Islet precursor cell (in vitro differentiated cells): ENCODE data around the gene LMF1.

Experiments
- DNase-seq: peaks from one replicate; pipeline ENCODE4 v3.0.0-alpha.2; 2018

The LMF1 gene

DNA sequence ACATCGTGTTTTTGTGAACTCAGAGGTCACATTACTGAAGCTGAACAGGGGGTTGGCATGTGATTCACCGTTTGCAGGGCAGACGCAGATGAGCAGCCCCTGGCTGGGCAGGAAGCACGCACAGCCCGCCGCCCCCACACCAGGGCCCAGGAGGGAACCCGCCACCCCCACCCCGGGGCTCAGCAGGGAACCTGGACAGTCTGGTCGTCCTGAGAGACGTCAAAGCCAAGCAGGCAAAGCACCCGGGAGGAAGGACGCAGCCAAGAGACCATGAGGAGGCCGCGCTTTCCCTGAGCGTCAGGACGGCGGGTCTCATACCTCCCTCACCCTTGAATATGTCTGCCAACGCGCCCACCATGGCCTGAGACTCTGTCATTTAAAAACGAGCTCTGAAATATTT lies 60.6 kb downstream of the LMF1 start:
- DNase-seq: no peak

DNA sequence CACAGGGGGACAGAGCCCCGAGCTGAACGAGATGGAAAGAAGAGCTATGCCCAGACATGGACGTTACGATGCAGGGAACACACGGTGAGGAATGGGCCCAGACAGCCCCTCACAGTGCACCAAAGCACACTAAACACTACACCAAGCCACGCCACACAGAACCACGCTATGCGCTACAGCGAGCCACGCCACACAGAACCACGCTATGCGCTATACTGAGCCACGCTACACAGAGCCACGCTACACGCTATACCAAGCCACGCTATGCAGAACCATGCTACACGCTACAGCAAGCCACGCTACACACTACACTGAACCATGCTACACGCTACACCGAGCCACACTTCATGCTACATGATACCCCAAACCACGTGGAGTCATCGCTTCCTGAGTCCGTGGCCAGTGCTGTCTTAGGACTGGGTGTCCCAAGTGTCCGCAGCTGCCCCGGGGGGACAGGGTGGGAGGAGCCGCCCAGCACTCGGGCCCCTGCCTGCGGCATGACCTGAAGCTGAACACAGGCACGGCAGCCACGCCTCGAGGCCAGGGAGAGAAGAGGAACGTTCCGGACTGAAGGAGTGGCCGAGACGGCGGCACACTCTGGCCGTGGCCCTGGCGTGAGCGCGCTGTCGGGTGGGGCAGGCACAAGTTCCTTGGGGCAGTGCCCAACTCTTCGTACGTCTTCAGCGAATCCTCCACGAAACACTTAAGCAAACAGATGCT lies 61.3 kb downstream of the LMF1 start:
- no peak for DNase-seq

DNA sequence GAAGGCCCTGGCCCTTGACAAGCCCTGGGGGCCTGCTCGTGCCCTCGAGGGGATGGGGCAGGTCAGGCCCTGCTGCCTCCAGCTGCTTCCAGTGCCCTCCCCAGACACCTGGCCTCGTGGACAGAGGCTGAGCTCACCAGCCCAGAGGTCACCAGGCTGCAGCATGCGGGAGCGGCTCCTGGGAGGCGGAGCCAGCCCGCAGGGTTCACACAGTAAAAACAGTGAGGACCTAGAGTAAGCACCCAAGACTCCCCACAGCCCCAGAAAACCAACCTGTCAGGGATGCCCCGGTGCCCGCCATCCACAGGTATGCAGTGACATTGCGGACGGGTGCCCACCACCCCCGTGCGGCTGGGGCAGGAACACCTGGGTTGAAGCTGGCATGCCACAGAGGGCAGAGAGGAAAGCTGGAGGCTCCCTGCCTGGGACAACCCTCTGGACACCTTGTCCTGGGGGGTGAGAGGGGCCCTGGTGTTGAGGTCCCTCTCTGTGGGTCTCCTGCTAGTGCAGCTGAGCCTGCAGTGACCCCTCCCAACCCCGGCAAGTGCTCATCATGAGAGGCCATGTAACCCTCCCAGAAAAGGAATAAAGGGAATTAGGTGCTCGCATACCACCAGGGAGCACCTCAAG lies 62.1 kb downstream of the LMF1 start:
- DNase-seq: no peak

DNA sequence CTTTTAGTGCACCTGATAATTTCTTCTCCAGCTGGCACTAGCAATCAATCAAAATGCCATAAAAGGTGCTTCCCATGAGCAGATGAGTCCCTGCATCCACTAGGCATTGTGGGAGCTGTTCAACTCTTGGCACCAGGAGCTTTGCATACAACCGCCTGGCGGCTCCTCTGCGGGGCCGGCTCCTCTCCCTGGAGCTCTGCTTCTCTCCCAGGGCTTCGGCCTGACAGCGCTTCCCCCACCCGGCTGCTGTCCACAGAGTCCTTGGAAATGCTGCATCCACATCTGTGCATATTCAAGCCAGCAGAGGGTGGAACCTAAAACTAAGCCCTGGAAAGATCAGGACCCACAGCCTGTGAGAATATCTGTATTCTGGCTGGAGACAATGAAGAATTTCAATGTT lies 62.9 kb downstream of the LMF1 start:
- no peak for DNase-seq

DNA sequence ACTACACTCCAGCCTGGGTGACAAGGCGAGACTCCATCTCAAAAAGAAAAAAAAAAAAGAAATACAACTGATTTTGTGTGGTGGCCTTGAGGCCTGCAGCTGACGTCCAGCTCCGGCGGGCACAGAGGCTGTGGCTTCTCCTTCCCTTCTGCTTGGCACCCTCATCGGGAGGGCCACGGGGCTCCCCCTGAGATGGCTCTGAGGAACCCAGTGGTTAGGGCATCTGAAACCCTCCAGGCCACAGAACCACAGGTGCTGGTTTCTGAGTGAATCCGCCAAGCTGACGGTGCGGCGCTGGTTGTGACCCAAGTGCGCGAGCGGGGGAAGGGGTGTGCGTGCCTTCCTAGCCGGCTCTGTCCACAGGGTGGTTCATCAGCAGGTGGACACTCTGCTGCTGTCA lies 63.4 kb downstream of the LMF1 start:
- DNase-seq: no peak

DNA sequence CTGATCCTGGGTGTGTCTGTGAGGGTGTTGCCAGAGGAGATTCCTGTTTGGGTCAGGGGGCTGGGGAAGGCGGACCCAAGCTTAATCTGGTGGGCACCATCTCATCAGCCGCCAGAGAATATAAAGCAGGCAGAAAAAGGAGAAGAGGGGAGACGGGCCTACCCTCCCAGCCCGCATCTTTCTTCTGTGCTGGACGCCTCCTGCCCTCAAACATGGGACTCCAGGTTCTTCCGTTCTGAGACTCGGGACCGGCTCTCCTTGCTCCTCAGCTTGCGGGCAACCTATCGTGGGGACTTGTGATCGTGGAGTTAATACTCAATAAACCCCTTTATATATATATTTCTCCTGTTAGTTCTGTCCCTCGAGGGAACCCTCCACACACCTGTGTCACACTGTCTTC lies 64.5 kb downstream of the LMF1 start:
- no peak for DNase-seq

DNA sequence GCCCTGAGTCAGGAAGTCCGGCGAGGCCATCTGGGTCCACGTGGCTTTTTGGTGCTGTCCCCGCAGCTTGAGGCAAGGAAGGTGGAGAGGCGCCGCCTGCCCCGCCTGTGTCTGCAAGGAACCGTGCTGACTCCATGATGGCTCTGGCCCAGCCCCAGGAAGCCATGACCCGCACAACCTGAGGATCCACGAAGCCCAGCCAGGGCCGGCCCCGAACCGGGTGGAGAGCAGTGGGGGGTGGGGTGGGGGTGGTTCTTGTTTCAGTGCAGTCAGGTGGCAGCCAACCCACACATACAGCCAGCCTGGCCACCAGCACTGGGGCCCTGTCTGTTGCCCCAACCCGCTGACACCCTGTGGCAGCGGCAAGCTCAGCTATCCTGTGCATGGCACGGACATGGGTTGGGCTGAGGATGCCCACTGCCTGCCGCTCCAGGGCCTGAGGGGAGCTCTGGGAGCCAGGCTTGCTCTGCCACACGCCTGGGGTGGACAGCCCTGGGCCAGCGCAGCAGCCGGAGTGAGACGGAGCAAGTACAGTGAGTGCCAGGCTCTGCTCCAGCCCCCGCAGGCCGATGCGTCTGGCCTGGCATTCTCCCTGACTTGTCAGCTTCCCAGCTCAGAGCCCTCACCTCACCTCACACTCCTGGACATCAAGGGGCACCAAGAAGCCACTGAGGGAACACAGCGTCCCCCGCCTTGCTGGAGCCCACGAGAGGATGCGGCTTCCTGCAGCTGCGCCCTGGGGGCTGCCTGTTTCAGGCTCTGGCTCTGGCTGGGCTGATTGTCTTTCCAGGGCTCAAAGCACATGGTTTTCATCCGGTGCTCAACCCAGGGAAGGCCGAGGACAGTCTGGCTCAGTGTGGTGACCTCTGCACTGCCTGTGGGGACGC lies 68.8 kb downstream of the LMF1 start:
- DNase-seq: no peak

DNA sequence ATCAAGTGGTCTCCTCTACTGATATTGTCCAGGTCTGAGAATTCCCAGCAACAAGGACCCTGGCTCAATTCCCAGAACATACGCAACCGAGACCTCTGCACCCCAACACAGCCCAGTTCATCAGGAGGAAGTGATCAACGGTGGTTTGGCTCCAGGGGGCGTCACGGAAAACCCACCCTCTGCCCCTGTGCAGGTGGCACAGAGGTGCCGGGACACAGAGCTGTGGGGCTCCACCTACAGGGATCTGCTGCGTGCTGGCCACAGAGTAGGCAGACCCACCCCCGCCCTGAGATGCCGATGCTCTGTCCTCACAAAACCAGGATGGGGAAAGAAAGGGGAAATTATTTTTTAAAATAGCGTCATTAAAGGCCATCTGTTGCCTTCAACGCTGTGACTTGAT lies 69.6 kb downstream of the LMF1 start:
- DNase-seq: no peak

DNA sequence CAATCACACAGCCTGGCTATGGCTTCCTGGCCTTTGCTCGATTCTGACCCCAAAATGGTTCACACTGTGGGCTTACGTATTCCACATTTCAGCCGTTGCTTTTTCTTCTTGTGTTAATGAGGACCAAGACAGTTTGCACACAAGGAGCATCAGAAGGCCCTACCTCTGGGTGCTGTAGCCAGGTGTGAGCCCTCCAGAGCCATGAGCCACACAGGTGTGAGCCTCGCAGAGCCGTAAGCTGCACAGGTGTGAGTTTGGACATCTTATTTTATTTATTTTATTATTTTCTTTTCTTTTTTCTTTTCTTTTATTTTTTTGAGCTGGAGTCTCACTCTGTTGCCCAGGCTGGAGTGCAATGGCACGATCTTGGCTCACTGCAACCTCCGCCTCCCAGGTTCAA lies 70.6 kb downstream of the LMF1 start:
- no peak for DNase-seq

DNA sequence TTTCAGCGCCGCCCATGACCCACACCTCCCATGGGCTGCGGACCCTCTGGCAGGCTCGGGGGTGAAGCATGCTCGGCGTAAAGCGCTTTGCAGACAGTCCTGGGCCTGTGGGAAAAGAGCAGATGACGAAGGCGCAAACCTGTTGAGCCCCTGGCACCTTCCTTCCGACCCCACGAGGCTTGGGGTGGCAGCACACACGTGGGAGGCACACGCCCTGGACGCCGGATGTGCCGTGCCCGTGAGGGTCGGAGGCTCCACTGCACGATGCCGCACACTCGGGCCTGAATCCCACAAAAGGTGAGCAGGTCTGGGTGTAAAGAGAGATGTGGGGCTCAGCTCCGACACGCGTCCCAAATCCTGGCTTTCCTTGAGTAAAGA lies 71.1 kb downstream of the LMF1 start:
- DNase-seq: no peak

DNA sequence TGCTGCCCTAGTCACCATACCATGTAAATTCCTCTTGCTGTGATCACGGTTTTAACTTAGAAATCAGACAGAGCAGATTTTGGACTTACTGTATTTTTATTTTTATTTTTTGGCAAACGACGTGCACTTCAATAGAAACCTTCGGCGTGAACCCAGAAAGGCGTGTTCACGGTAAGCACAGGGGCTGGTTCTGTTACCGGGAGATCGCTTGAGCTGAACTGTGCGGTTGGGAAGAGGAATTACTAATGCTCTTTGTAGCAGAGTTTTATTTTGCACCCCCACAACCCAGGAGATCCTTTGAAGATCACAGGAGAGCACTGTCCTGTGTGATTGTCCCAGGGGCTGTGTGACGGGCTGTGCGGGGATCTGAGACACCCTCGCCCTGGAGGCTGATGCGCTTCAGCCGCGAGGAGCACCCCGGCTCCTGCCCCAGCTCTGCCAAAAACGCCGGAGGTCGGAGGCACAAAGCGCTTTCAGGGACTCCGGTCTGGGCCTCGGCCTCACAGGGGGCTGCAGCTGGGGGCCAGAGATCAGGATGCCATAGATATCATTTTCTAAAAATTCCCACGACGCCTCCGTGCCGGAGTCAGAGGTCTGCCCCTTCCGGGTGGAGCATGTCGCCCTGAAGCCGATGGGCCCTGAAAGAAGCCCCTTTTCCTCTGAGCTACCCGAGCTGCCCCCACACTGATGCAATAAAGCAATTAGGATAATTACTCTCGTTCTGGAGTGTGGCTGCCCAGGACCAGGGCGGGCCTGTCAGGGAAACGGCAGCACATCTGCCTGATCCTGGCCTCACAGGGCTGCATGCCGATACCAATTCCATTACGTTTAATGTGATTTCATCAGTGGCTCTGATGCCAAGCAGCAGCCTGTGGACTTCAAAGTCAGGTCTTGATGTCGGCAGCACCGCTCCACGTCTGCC lies 71.8 kb downstream of the LMF1 start:
- DNase-seq: no peak

DNA sequence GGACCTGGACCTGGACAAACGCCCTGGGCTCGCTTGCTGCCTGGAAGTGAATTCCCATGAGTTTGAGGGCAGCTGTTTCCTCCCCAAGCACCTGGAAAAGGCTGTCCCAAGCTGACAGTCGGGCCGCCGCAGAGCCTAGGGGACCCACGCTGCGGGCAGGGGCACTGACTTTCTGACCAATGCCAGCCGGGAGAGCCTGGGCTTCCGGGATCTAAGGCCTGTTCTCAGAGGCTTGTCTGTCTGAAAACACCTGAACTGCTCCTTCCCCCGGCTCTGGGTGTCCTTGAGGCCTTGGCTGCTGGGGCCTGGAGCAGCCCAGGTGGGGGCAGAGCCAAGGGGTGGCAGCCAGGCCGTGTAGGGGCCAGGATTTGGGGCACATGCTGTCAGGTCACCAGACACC lies 72.6 kb downstream of the LMF1 start:
- no peak for DNase-seq

DNA sequence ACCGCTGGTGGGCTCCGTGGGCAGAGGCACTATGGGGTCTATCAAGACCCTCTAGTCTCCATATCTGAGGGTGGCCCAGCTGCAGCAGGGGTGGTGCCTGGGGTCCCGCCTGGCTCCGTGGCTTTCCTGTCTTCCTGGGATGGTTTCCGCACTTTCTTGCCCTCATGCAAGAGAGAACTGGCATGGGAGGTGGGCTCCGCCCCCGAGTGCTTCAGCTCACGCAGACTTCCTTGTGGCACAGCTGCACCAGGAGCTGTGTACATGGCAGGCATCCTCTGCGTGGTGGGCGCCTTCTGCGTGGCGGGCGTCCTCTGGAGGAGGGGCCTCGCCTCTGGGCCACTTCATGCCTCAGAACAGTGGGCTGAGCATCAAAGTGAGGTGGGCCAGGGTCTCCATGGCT lies 73.1 kb downstream of the LMF1 start:
- DNase-seq: no peak

DNA sequence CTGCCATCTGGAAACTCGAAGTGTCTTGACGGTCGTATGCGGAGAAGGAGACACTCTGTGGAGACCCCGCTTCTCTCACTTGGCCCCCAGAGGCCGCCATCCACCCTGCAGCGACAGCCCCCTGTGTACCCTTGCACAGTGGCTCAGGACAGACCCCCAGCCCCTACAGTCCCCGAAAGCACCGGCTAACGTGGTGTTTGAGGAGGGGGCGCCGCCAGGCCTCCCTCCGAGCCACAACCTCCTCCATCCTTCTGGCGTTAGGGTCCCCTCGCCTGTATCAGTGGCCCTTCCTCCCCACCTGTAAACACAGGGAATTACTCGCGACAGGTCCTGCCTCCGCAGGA lies 73.6 kb downstream of the LMF1 start:
- DNase-seq: no peak

DNA sequence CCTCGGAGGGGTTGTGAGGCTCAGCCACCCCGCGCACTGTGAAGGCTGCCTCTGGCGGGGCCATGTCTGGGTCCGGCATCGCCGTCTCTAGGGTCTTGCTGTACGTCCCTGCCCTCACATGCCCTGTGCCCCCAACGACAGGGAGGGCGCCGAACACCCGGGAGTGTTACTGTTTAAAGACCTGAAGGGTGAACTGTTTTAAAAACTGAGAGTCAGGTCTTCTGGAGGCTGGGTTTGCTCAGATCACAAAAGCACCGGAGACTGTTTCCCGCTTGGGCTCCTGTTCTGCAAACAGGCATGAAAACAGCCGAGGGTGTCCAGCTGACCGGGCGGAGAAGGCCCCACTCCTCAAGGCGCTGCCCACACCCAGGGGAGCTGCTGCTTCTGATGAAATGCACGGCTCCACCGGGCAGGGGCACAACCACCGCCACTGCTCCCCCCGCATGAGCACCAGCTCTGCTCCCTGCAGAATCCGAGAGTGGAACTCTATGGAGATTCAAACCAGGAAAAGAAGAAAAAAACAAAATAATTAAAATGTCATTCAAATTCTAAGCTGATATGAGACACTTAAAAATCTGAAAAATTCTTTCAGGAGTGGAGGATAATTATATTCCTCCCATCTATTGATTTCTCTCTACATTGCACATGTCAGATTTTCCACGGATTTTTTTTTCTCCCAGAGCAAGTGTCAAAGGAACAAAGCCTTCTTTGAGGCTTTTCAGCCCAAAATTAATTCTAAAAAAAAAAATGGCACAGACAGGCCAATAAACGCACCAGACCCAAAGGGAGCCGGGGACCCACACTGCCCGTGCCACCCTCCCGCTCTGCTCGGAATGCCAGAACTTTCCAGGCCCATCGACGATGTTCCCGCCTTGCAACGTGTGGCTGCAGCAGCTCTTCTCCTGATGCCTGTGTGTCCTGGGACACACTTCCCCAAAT lies 74.3 kb downstream of the LMF1 start:
- DNase-seq: no peak

DNA sequence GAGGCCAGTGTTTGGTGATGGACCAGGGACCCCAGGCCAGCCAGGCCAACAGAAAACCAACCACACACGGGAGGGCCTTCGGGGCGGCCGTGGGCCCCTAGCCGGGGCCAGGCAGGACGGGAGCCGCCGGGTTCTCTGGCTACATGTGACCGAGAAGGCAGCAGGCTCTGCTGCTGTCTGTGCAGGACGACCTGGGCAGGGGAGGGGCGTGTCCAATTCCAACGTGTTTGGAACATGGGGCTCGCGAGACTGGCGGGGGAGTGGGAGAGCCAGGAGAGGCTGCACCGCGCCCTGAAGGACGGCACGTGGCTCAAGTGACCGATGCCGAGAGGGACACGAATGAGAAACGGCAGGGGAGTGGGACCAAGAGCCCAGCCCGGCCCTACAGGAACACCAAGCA lies 75.4 kb downstream of the LMF1 start:
- DNase-seq: no peak

DNA sequence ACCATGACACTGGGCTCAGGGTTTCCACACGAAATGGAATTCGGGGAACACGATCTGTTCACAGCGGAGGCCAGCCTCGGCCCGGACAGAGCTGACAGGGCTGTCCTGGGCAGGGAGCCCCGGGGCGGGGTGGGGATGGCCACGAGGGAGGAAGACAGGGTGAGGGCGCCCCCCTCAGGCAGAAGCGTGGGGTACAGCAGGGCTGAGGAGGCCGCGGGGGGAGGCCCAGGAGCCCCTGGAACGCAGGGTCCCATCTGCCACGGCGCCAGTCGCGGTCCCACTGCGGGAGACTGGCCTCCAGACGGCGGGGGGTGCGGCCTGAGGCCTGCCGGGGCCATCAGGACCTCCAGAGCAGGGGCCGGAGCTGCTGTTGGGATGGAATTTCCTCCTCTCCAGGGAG lies 75.9 kb downstream of the LMF1 start:
- no peak for DNase-seq

DNA sequence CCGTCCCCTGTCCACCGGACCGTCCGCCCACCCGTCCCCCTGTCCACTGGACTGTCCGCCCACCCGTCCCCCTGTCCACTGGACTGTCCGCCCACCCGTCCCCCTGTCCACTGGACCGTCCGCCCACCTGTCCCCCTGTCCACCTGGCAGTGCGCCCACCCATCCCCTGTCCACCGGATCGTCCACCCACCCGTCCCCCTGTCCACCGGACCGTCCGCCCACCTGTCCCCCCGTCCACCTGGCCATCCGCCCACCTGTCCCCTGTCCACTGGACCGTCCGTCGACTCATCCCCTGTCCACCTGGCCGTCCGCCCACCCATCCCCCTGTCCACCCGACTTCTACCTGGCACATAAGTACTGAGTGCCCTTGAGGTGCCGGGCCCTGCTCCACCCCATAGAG lies 76.6 kb downstream of the LMF1 start:
- no peak for DNase-seq

DNA sequence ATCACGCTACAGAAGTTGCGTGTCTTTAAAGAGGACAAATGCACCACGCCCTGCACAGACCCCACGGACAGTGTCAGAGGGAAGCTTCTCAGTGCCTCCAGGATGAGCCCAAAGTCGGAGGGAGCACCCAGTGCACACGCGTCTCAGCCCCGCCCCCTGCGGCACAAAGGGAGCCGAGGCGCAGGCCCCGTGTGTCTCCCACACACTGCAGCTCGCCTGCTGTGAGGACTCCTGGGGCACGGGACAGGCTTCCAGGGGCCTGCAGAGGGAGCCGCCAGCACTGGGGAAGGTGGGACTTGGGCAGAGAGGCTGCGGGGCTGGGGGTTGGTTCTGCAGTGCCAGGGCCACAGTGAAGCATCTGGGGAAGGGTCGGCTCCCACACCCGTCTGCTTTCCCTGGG lies 77.4 kb downstream of the LMF1 start:
- no peak for DNase-seq

DNA sequence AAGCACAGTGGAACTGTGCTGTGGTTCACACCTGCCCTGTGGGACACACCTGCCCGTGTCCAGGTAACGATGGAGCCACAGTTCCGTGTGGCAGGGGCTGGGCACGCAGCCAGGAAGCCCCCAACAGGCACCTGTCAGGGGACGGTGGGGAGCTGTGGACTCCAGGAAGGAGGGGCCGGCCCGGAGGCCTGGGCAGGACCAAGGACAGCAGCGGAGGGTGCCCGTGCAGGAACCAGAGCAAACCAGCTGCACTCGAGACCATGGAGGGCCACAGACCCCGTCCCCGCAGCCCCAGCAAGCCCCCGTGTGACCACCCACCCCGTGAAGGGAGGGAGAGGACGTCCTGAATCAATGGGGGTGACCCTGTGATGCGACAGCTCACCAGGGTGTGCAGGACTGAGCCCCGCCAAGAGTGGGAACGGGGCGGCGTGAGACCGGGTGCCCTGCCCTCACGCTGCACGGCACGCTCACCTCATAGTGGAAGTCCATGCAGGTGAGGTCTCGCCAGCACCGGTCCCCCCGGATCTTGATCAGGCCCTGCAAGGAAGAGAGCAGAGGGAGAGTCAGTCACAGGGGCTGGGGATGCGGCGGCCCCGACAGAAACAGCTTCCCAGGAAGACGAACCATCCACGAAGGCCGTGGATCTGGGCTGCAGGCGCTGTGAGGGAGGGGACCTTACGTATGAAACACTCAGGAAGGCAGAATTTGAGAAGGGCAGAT lies 78.1 kb downstream of the LMF1 start:
- peak; percentile 67 for DNase-seq

DNA sequence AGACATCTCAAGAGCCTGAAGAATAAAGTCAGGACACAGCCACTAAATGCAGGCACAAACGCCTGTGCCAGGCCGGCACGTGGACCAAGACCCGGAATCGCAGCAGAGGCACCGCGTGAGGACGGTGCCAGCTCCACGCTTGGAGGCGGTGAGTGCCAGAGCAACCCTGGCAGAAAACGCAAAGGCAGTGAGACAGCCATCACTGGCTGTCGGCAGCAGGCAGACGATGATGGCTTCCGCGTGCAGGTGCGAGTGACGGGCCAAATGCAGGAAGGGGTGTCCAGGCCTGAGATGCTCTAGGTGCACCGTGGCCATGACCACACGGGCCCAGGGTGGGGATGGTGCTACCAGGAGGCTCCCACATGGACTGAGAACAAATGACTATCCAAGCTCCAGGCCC lies 78.8 kb downstream of the LMF1 start:
- no peak for DNase-seq
